ENCODE measurements around the gene PFDN6.

PFDN6 gene

GRCh38 chr6:33295621-33296369 lies 6.4 kb downstream of the PFDN6 start:
- DNase-seq: no peak

GRCh38 chr6:33296797-33297405 lies 7.5 kb downstream of the PFDN6 start:
- no peak for DNase-seq

- no peak for DNase-seq
These were observed 8.1 kb downstream of the PFDN6 start for GRCh38 chr6:33297406-33297955.

- DNase-seq: peak in 1 of 2 experiments; percentile 51
These were observed 8.8 kb downstream of the PFDN6 start for GRCh38 chr6:33297956-33298772.

GRCh38 chr6:33298773-33299236 lies 9.4 kb downstream of the PFDN6 start, which contains the start of gene RGL2:
Gene RGL2, minus strand, starts transcription at chr6:33298942. Its CDS starts 332 bp downstream, at chr6:33298610.
- DNase-seq: no peak

- peak; percentile 21 to 68 for DNase-seq
These were observed 10.0 kb downstream of the PFDN6 start for GRCh38 chr6:33299237-33299944.

GRCh38 chr6:33301877-33302276 lies 12.5 kb downstream of the PFDN6 start:
- DNase-seq: no peak

GRCh38 chr6:33304216-33304615 lies 14.8 kb downstream of the PFDN6 start:
- DNase-seq: no peak

- no peak for DNase-seq
These were observed 15.7 kb downstream of the PFDN6 start for GRCh38 chr6:33305052-33305451.

GRCh38 chr6:33306356-33306755 lies 17.0 kb downstream of the PFDN6 start:
- DNase-seq: no peak

- DNase-seq: peak; percentile 65 to 67
These were observed 23.1 kb downstream of the PFDN6 start for GRCh38 chr6:33312361-33313104.

GRCh38 chr6:33313105-33313708 lies 23.8 kb downstream of the PFDN6 start:
- DNase-seq: no peak

GRCh38 chr6:33313709-33314514 lies 24.5 kb downstream of the PFDN6 start, which contains the start of gene TAPBP:
Gene TAPBP, minus strand, starts transcription at chr6:33314078. Its CDS starts 37 bp downstream, at chr6:33314041.
- no peak for DNase-seq

GRCh38 chr6:33314515-33314942 lies 25.1 kb downstream of the PFDN6 start:
- no peak for DNase-seq

GRCh38 chr6:33314943-33315792 lies 25.8 kb downstream of the PFDN6 start:
- DNase-seq: no peak

GRCh38 chr6:33315793-33316602 lies 26.6 kb downstream of the PFDN6 start:
- no peak for DNase-seq

GRCh38 chr6:33316603-33317418 lies 27.4 kb downstream of the PFDN6 start:
- no peak for DNase-seq

- no peak for DNase-seq
These were observed 27.9 kb downstream of the PFDN6 start for GRCh38 chr6:33317419-33317668.

Data from cerebellar nuclear complex (tissue), 1 donor.